Natural killer cell (primary cell): ENCODE data around the gene CCDC47. TPM values are rescaled to one million over a fixed set of nuclear protein-coding genes. Genes with fewer than 3 reads are reported as not detected.

Source experiments
- ATAC-seq, 3 donors: fragments of 150-1000 bp in 2 of 3; fragments of 200-7000 bp in 1 of 3; cut with Tn5 transposase; 1 replicate in 1 of 3; 2 replicates in 2 of 3; pipeline ENCODE4 v1.10.0; 2021; ENCODE audit warnings: mild to moderate bottlenecking in 2 of 3, moderate library complexity in 2 of 3
- DNase-seq, 2 donors: peaks; one replicate each; pipeline versions ENCODE4 v3.0.0 to v3.0.0-alpha.2; 2013 to 2021; ENCODE audit warnings: mixed read lengths in 1 of 2
- H3K27ac ChIP-seq: one replicate; pipeline ENCODE4 v1.5.1; 2013; ENCODE audit warnings: mild to moderate bottlenecking, low read length
- H3K27me3 ChIP-seq: one replicate; pipeline ENCODE4 v1.6.1; 2013; ENCODE audit warnings: low read length; ENCODE audit not compliant: control insufficient read depth, insufficient read depth
- H3K36me3 ChIP-seq: one replicate; pipeline ENCODE4 v1.6.1; 2013; ENCODE audit warnings: low read length; ENCODE audit not compliant: control insufficient read depth, insufficient read depth
- H3K4me1 ChIP-seq: one replicate; pipeline ENCODE4 v1.6.1; 2013; ENCODE audit warnings: low read length; ENCODE audit not compliant: control insufficient read depth, insufficient read depth
- H3K4me3 ChIP-seq: one replicate; pipeline ENCODE4 v1.5.1; 2013; ENCODE audit warnings: low read length
- H3K9me3 ChIP-seq: one replicate; pipeline ENCODE4 v1.6.1; 2013; ENCODE audit warnings: low read length; ENCODE audit not compliant: control insufficient read depth, insufficient read depth
- H3K27ac Mint-ChIP-seq, 2 donors: one replicate each; pipeline ENCODE4 v1.8.0; 2022; ENCODE audit warnings: mild to moderate bottlenecking in 2 of 2, mixed read lengths in 2 of 2, moderate library complexity in 1 of 2
- H3K27me3 Mint-ChIP-seq, 2 donors: one replicate each; pipeline ENCODE4 v1.8.0; 2022; ENCODE audit warnings: low read depth in 2 of 2, mixed read lengths in 2 of 2
- H3K36me3 Mint-ChIP-seq: one replicate; pipeline ENCODE4 v1.8.0; 2022; ENCODE audit warnings: mixed read lengths
- H3K4me1 Mint-ChIP-seq, 2 donors: one replicate each; pipeline ENCODE4 v1.8.0; 2022; ENCODE audit warnings: mixed read lengths in 2 of 2
- H3K4me3 Mint-ChIP-seq: one replicate; pipeline ENCODE4 v1.8.0; 2022; ENCODE audit warnings: mild to moderate bottlenecking, moderate library complexity, mixed read lengths
- H3K9me3 Mint-ChIP-seq, 2 donors: one replicate each; pipeline ENCODE4 v1.8.0; 2022; ENCODE audit warnings: mixed read lengths in 2 of 2
- CTCF ChIP-seq: fragments of 200-600 bp; IDR thresholded peaks from one replicate; pipeline ENCODE4 v1.8.0; 2022; ENCODE audit warnings: antibody characterized with exemption
- WGBS: methylation state at CpG from one replicate; pipeline ENCODE4 v1.1.7; 2013; ENCODE audit warnings: missing lambda C conversion rate; ENCODE audit not compliant: insufficient coverage; 5-methylcytosine and 5-hydroxymethylcytosine counted together
- intact Hi-C: fragments of 100-400 bp; cut with micrococcal nuclease; formaldehyde crosslinking; loops from one replicate; pipeline ENCODE4 v1.14.2; 2022
- total RNA-seq, 4 donors: library from RNA; stranded (reverse); fragments of 120-200 nt in 1 of 4; gene quantifications; one replicate each; pipeline versions ENCODE4 v1.2.3 to v1.2.4, GENCODE V29; 2013 to 2022

CCDC47 gene
- total RNA-seq, 3 donors from 2014 or later (not counting 1 experiment from before 2014, with no cell fraction given): 37.9 to 45.2 (median 41.7) TPM

DNA sequence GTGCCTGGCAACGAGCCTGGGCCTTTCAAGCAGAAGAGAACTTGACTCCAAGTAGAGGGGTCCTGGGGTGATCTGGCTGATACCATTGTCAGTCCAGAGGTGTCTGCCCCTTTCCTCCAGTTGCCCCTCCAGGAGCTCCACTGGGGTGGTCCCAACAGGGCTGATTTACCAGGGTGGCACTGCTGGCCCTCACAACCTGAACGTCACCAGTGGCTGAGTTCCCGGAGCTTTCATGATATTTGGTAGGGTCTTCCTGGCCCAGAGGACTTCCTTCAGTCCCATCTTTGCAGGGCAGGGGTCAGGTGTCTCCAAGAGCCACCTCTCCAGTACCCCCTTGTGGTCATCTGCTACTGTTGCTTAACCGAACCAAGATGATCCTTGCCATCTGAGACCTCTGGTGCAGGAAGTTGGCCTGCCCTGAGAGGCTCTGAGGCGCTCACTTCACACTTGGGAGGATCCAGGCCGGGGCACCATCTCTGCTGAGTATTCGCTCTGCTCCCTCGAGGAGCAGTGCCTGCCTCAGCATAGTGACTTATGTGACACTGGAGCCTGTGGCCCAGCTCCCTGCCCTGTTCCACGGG is 76.9 kb downstream of the CCDC47 start:
- Histone ChIP-seq H3K36me3 (peaks cover 46% of the 10 kb centered on the region), H3K27ac (peak overlapping the region; percentile 80), H3K9me3 (no peaks in the 10 kb centered on the region), H3K27me3 (no peaks in the 10 kb centered on the region), H3K4me1 (peaks cover 53% of the 10 kb centered on the region), H3K4me3 (peak overlapping the region; percentile 78)
- H3K9me3 Mint-ChIP-seq: no peaks in the 10 kb centered on the region
- WGBS: 29% methylated on average over 9 of the region's 9 CpGs
- H3K27ac Mint-ChIP-seq: peak overlapping the region; percentile 91 to 97
- DNase-seq (peak in 1 of 2 donors; percentile 77), ATAC-seq (no peak)
- no peaks in the 10 kb centered on the region for H3K36me3 Mint-ChIP-seq
- H3K27me3 Mint-ChIP-seq: no peaks in the 10 kb centered on the region
- intact Hi-C loops: loop anchor here (5.0 kb wide), 2 partner anchors 74 to 144 kb away; partner anchors contain the start of genes DCAF7 and MAP3K3
- peak overlapping the region; percentile 96 for H3K4me3 Mint-ChIP-seq
- TF ChIP-seq CTCF: peak; percentile 26
- H3K4me1 Mint-ChIP-seq: peaks cover 55 to 60% of the 10 kb centered on the region in 2 donors

DNA sequence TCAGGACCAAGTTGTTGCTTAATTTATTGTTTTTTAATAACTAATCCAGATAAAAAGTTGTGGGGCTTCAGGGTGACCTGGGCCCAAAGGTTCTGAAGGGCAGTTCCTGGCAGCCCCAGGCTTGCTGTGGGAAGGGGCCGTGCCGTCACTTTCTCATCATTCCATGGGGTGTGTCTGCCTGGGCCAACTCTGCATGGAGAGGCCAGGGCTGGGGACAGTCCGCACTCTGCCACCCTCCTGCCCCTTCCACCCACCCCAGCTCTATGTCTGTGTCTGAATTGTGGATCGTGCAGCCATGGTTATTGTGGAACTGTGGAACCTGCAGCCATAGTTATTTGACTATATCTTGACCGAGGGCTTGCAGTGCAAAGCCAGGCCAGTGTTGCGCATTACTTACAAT is 77.5 kb downstream of the CCDC47 start:
- Mint-ChIP-seq H3K27me3 (no peaks in the 10 kb centered on the region), H3K4me1 (peaks cover 49 to 58% of the 10 kb centered on the region in 2 donors), H3K27ac (peak overlapping the region; percentile 91 to 97), H3K4me3 (peak overlapping the region; percentile 96), H3K9me3 (no peaks in the 10 kb centered on the region), H3K36me3 (no peaks in the 10 kb centered on the region)
- H3K27ac ChIP-seq: peak overlapping the region; percentile 80
- H3K9me3 ChIP-seq: no peaks in the 10 kb centered on the region
- H3K27me3 ChIP-seq: no peaks in the 10 kb centered on the region
- peaks cover 52% of the 10 kb centered on the region for H3K36me3 ChIP-seq
- intact Hi-C loops: loop anchor here (5.0 kb wide), 2 partner anchors 74 to 144 kb away; partner anchors contain the start of genes DCAF7 and MAP3K3
- peaks cover 48% of the 10 kb centered on the region for H3K4me1 ChIP-seq
- TF ChIP-seq CTCF: no peak
- ATAC-seq (no peak), DNase-seq (peak in 1 of 2 donors; percentile 35)
- WGBS: 85% methylated on average over 6 of the region's 6 CpGs
- no peak overlapping the region for H3K4me3 ChIP-seq

Other genes with a start within 250 kb of the CCDC47 start
- 10 to 100 TPM; 55.5 to 83.5 (median 72.2) TPM for gene DCAF7, start 223.1 kb downstream of the CCDC47 start, total RNA-seq
- gene TACO1, start 172.7 kb downstream of the CCDC47 start, total RNA-seq: 10 to 100 TPM in 1 of 3 donors, 1 to 10 TPM in 2; 7.1 to 10.9 (median 9.2) TPM
- 10 to 100 TPM; 82.0 to 89.2 (median 88.5) TPM for gene MAP3K3, start 151.2 kb downstream of the CCDC47 start, total RNA-seq
- gene LIMD2, start 73.5 kb downstream of the CCDC47 start, total RNA-seq: 100 to 1,000 TPM; 513 to 546 (median 524) TPM
- gene STRADA, start 31.8 kb downstream of the CCDC47 start, total RNA-seq: 10 to 100 TPM; 72.6 to 83.1 (median 78.2) TPM
- 100 to 1,000 TPM in 2 of 3 donors, 10 to 100 TPM in 1; 80.1 to 127 (median 110) TPM for gene DDX42, start 573 bp upstream of the CCDC47 start, total RNA-seq
- 100 to 1,000 TPM in 2 of 3 donors, 10 to 100 TPM in 1; 91.3 to 114 (median 100) TPM for gene PSMC5, start 53.8 kb upstream of the CCDC47 start, total RNA-seq
- 10 to 100 TPM; 35.2 to 53.5 (median 51.6) TPM for gene FTSJ3, start 54.1 kb upstream of the CCDC47 start, total RNA-seq
- gene SMARCD2, start 69.1 kb upstream of the CCDC47 start, total RNA-seq: 100 to 1,000 TPM; 131 to 162 (median 139) TPM
- not detected for gene CSH2, start 100.1 kb upstream of the CCDC47 start, total RNA-seq
- not detected for gene GH2, start 108.3 kb upstream of the CCDC47 start, total RNA-seq
- not detected for gene CSH1, start 123.0 kb upstream of the CCDC47 start, total RNA-seq
- not detected for gene CSHL1, start 137.7 kb upstream of the CCDC47 start, total RNA-seq
- gene GH1, start 145.2 kb upstream of the CCDC47 start, total RNA-seq: not detected
- 10 to 100 TPM; 26.9 to 28.9 (median 27.2) TPM for gene CD79B, start 158.7 kb upstream of the CCDC47 start, total RNA-seq
- gene SCN4A, start 199.3 kb upstream of the CCDC47 start, total RNA-seq: under 1 TPM; 0.10 to 0.14 (median 0.14) TPM
- gene PRR29, start 224.8 kb upstream of the CCDC47 start, total RNA-seq: 1 to 10 TPM in 2 of 3 donors, under 1 TPM in 1; 0.92 to 1.6 (median 1.6) TPM
- 10 to 100 TPM; 73.2 to 91.0 (median 78.0) TPM for gene ICAM2, start 247.0 kb upstream of the CCDC47 start, total RNA-seq